ENCODE measurements around the gene PBLD. TPM values are rescaled to one million over a fixed set of nuclear protein-coding genes. Genes with fewer than 3 reads are reported as not detected.
A peak's percentile ranks its signal among the peaks of the same experiment; 100 is the strongest.

Gene PBLD
- total and polyA plus RNA-seq, 9 of the 15 experiments (the other 6 are each of a cell fraction or from before 2014, with no cell fraction given) = 1.2 to 4.3 (median 2.5) TPM

DNA sequence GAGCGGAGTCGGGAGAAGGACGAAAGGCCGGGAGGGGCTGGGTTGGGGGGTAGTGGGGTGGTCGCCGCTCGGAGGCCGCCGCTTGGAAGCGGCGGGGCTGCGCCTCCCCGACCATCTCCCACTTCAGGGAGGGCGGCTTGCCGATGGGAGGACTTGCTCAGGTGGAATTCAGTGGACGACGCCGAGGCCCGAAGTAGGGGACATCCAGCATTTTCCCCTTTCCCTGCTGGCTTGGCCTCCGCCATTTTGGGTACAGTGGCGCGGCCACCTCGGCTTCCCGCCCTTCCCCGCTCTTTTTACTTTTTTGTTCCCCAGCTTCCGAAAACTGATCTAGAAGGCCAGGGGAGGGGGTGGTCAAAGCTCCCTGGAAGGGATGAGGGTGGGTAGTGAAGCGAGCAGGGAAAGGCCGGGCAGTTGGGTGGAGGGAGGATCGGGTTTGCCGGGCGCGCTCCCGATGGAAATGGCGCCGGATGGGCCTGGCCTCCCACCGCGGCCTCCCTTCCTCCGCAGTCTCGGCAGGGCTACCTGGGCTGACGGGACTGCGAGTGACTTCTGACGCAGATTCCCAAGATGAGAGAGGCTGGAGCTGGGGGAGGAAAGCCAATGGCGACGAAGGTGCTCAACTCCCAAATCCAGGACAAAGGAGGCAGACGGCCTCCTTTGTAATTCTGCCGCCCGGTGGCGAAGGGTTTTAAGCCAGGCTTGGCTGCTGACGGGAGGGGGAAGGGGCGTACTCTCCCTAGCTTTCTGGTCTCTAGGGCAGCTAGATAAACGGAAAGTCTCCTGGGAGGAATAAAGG lies at the start of gene PBLD (continued):
- peak; percentile 72 for TF ChIP-seq MYBL2 (IDR thresholded peaks at IDR 0.05; ENCODE audit: low read depth)
- TF ChIP-seq MYBL2 (CRISPR knock-in tag; IDR thresholded peaks at IDR 0.05; ENCODE audit: borderline replicate concordance) = no peak
- TF ChIP-seq ZNF253 (CRISPR knock-in tag; conservative IDR thresholded peaks at IDR 0.05) = no peak
- TF ChIP-seq ZBED1 (IDR thresholded peaks at IDR 0.05) = no peak
- TF ChIP-seq GATAD2A (IDR thresholded peaks at IDR 0.05) = no peak
- TF ChIP-seq ZFP91 (CRISPR knock-in tag; IDR thresholded peaks at IDR 0.05) = no peak; the same call in 1 of the 2 replicates
- no peak for TF ChIP-seq NFE2 (IDR thresholded peaks at IDR 0.05; ENCODE audit: low read depth)
- no peak for TF ChIP-seq ZNF696 (CRISPR knock-in tag; conservative IDR thresholded peaks at IDR 0.05)
- TF ChIP-seq KLF16 (IDR thresholded peaks at IDR 0.05) = no peak
- TF ChIP-seq STAG1 (CRISPR knock-in tag; IDR thresholded peaks at IDR 0.05; ENCODE audit: borderline replicate concordance) = no peak; the same call in 1 of the 2 replicates
- peak; percentile 10; the same call in 1 of the 2 replicates for TF ChIP-seq HIVEP1 (CRISPR knock-in tag; IDR thresholded peaks at IDR 0.05)
- TF ChIP-seq TRIM24 (IDR thresholded peaks at IDR 0.05) = peak in 1 of 2 experiments; percentile 23; a peak in 2 of 4 replicates
- peak; percentile 83 for TF ChIP-seq EP400 (IDR thresholded peaks at IDR 0.05)
- TF ChIP-seq ETV1 (tag; conservative IDR thresholded peaks at IDR 0.05; ENCODE audit: low read depth) = peak; percentile 67
- peak; percentile 37; the same call in 1 of the 2 replicates for TF ChIP-seq SP1 (CRISPR knock-in tag; IDR thresholded peaks at IDR 0.05)
- no peak for TF ChIP-seq SETDB1 (IDR thresholded peaks at IDR 0.05; ENCODE audit: low read length)
- TF ChIP-seq NFE2L1 (tag; IDR thresholded peaks at IDR 0.05; ENCODE audit: borderline replicate concordance, low read depth) = no peak
- TF ChIP-seq SOX6 (IDR thresholded peaks at IDR 0.05) = peak; percentile 76
- TF ChIP-seq, protein P1, sequence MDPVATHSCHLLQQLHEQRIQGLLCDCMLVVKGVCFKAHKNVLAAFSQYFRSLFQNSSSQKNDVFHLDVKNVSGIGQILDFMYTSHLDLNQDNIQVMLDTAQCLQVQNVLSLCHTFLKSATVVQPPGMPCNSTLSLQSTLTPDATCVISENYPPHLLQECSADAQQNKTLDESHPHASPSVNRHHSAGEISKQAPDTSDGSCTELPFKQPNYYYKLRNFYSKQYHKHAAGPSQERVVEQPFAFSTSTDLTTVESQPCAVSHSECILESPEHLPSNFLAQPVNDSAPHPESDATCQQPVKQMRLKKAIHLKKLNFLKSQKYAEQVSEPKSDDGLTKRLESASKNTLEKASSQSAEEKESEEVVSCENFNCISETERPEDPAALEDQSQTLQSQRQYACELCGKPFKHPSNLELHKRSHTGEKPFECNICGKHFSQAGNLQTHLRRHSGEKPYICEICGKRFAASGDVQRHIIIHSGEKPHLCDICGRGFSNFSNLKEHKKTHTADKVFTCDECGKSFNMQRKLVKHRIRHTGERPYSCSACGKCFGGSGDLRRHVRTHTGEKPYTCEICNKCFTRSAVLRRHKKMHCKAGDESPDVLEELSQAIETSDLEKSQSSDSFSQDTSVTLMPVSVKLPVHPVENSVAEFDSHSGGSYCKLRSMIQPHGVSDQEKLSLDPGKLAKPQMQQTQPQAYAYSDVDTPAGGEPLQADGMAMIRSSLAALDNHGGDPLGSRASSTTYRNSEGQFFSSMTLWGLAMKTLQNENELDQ (CRISPR knock-in tag; IDR thresholded peaks at IDR 0.05; ENCODE audit: borderline replicate concordance) = no peak
- no peak for TF ChIP-seq TCF3 (CRISPR knock-in tag; IDR thresholded peaks at IDR 0.05)
- TF ChIP-seq FOXP1 (CRISPR knock-in tag; IDR thresholded peaks at IDR 0.05) = peak; percentile 55; the same call in 1 of the 2 replicates
- peak; percentile 17 for TF ChIP-seq RBM25 (IDR thresholded peaks at IDR 0.05; ENCODE audit: low read depth, low read length, severe bottlenecking)
- peak; percentile 19 for TF ChIP-seq FOXK1 (CRISPR knock-in tag; IDR thresholded peaks at IDR 0.05; ENCODE audit: borderline replicate concordance)
- no peak for TF ChIP-seq BRF1 (IDR thresholded peaks at IDR 0.05; ENCODE audit: borderline replicate concordance, extremely low read depth, insufficient read length)
